Prostate gland (tissue), 2 donors: ENCODE results near the gene TNS3. TPM values are rescaled to one million over a fixed set of nuclear protein-coding genes. Genes with fewer than 3 reads are reported as not detected.

Experiments used
- DNase-seq: peaks from one replicate; pipeline ENCODE4 v3.0.0-alpha.2; 2019; ENCODE audit warnings: low spot score
- H3K27ac ChIP-seq, 2 donors: fragments of 200-600 bp; sonication (generic); 2 replicates each; pipeline ENCODE4 v1.5.1; 2017 to 2019
- H3K27me3 ChIP-seq: fragments of 200-600 bp; sonication (generic); replicated peaks from 2 replicates; pipeline ENCODE4 v1.5.1; 2019; ENCODE audit not compliant: insufficient read depth
- H3K36me3 ChIP-seq, 2 donors: fragments of 200-600 bp; sonication (generic); 1 replicate in 1 of 2; 2 replicates in 1 of 2; pipeline versions ENCODE4 v1.5.1 to v1.8.1; 2017 to 2019
- H3K4me1 ChIP-seq: fragments of 200-600 bp; sonication (generic); replicated peaks from 2 replicates; pipeline ENCODE4 v1.5.1; 2019
- H3K4me3 ChIP-seq, 2 donors: fragments of 200-600 bp; sonication (generic); 2 replicates each; pipeline ENCODE4 v1.5.1; 2017 to 2019
- H3K9me3 ChIP-seq: fragments of 200-600 bp; sonication (generic); 2 replicates; pipeline ENCODE4 v1.5.1; 2017
- CTCF ChIP-seq, 4 experiments: fragments of 200-600 bp in 2 of 4; fragments of 450-650 bp in 2 of 4; sonication (generic) in 2 of 4; IDR thresholded peaks; 1 replicate in 3 of 4; 2 replicates in 1 of 4; pipeline ENCODE4 v1.5.1; 2016 to 2019; ENCODE audit warnings: antibody characterized with exemption in 4 of 4, mild to moderate bottlenecking in 2 of 4, moderate library complexity in 2 of 4
- POLR2A ChIP-seq: fragments of 450-650 bp; IDR thresholded peaks from one replicate; pipeline ENCODE4 v1.6.1; 2016; ENCODE audit warnings: antibody characterized with exemption, mild to moderate bottlenecking
- POLR2AphosphoS5 ChIP-seq: sonication (generic); formaldehyde crosslinking; IDR thresholded peaks from one replicate; pipeline ENCODE4 v1.6.1; 2017; ENCODE audit warnings: antibody characterized with exemption
- WGBS: methylation state at CpG from one replicate; pipeline ENCODE4 v1.1.5; 2018; 5-methylcytosine and 5-hydroxymethylcytosine counted together
- intact Hi-C: fragments of 100-400 bp; cut with DNase I; formaldehyde crosslinking; loops from one replicate; pipeline ENCODE4 v1.14.2; 2022
- total RNA-seq, 2 donors: library from RNA; depleted of rRNA; stranded (reverse); fragments of >200 nt; gene quantifications; one replicate each; pipeline ENCODE4 v1.1.0, GENCODE V29; 2016

The TNS3 gene
- total RNA-seq, 2 donors from 2014 or later, result 19.5 to 95.8 TPM

DNA sequence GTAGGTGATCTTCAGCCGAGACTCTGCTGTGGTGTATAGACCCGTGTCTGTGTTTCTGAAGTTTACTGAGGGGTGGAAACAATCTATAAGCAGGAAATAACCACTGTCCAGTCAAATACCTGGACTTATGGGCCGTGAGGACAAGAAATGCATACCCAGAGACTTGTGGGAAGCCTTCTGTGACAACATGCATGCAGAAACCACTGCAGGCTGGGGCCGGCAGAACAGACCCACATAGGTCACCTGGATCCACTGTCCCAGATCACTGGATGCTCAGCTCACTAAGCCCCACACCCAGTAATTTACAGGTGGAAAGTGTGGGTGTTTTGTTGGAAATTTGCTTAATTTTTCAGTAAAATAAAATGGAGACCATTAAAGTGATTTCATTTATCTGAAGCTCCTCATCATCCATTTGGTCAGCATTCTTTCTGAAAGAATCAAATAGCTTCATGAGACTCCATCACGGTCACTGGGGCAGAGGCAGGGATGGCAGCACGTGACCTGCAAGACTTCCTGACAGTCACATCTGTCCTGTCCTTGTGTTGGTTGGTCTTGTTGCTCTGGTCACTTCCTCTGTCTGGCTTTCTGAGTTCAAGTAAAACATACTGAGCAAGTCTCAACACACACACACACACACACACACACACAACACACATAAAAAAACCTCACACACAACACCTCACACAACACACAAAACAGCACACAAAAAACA is 108.3 kb downstream of the TNS3 start:
- Histone ChIP-seq H3K9me3 (no peaks in the 10 kb centered on the region), H3K36me3 (no peaks in the 10 kb centered on the region), H3K27me3 (no peaks in the 10 kb centered on the region), H3K4me1 (peaks cover 3% of the 10 kb centered on the region), H3K27ac (no peak overlapping the region), H3K4me3 (no peak overlapping the region)
- no peak for DNase-seq
- WGBS, result 74% methylated on average over 6 of the region's 6 CpGs
- TF ChIP-seq CTCF (IDR thresholded peaks at IDR 0.05) (no peak), POLR2A (no peak), POLR2AphosphoS5 (no peak)
- intact Hi-C loops, result no loop called here

DNA sequence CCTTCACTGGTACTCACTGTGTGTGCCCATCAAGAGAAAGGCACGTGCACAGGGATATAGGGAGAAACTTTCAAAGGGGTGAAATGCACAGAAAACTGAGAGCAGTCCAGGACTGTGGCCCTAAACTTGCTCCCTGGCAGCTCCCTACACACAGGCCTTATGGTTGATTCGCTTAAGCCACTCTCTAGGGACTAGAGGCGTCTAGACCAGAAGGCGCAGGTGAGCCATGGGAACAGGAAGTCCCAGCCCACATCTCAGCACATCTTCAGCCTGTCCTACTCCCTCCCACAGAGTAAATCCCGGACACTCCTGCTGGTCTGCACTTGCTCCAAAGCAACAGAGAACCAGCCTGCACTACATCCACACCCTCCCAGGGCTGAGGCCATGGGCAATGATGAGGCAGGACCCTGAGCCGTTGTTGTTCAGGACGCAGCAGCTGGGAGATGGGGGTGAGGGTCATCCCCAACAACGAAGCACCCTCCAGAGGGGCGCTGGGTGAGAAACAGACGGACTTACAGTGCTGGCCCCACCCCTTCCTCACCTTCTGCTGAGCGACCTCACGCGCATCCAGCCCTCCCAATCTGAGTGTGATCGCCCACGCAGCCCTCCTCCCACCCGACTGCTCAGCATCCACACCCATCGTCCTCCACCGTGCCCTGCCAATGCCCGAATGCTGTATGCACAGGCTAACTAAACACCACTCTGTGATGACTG is 109.3 kb downstream of the TNS3 start:
- Histone ChIP-seq H3K4me3 (no peak overlapping the region), H3K27me3 (no peaks in the 10 kb centered on the region), H3K9me3 (no peaks in the 10 kb centered on the region), H3K36me3 (no peaks in the 10 kb centered on the region), H3K4me1 (peaks cover 3% of the 10 kb centered on the region), H3K27ac (no peak overlapping the region)
- no peak for TF ChIP-seq POLR2A
- TF ChIP-seq CTCF (IDR thresholded peaks at IDR 0.05), result no peak
- no peak for TF ChIP-seq POLR2AphosphoS5
- WGBS, result 82% methylated on average over 18 of the region's 19 CpGs
- DNase-seq, result no peak
- intact Hi-C loops, result no loop called here

- intact Hi-C loops, result no loop called here
These were observed 110.1 kb downstream of the TNS3 start for GRCh38 chr7:47471831-47472230.

DNA sequence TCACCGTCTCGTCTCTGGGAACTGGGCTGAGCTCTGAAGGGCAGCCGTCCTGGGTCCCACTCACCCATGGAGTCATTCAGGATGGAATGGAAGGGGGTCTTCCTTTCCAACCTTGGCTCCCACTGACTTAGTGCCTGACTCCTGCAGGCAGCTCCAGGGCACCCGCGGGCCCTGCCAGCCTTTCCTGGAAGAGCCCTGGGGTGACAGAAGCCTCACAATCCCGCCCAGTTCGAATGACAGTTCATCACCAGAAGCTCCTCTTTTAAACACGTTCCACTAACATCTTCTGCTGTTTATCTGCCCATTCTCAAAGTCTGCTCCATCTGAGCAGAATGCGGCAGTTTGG is 110.6 kb downstream of the TNS3 start:
- Histone ChIP-seq H3K4me3 (no peak overlapping the region), H3K27me3 (no peaks in the 10 kb centered on the region), H3K36me3 (no peaks in the 10 kb centered on the region), H3K4me1 (peaks cover 3% of the 10 kb centered on the region), H3K27ac (no peak overlapping the region), H3K9me3 (no peaks in the 10 kb centered on the region)
- DNase-seq, result no peak
- intact Hi-C loops, result no loop called here
- WGBS, result 80% methylated on average over 9 of the region's 9 CpGs
- no peak for TF ChIP-seq POLR2AphosphoS5
- TF ChIP-seq POLR2A, result no peak

More at GRCh38 chr7:47471831-47472230, 110.1 kb downstream of the TNS3 start:
- no peaks in the 10 kb centered on the region for H3K9me3 ChIP-seq
- TF ChIP-seq CTCF (IDR thresholded peaks at IDR 0.05), result no peak
- TF ChIP-seq POLR2AphosphoS5, result no peak
- TF ChIP-seq POLR2A, result no peak
- H3K27ac ChIP-seq, result no peak overlapping the region
- no peak for DNase-seq
- H3K27me3 ChIP-seq, result no peaks in the 10 kb centered on the region
- no peaks in the 10 kb centered on the region for H3K36me3 ChIP-seq
- H3K4me1 ChIP-seq, result peaks cover 3% of the 10 kb centered on the region
- no peak overlapping the region for H3K4me3 ChIP-seq
- 79% methylated on average over 3 of the region's 3 CpGs for WGBS

GRCh38 chr7:47470567-47471357 is 111.1 kb downstream of the TNS3 start:
- H3K27me3 ChIP-seq, result no peaks in the 10 kb centered on the region
- intact Hi-C loops, result no loop called here
- peak overlapping the region; percentile 16 to 18 for H3K27ac ChIP-seq
- WGBS, result 49% methylated on average over 12 of the region's 13 CpGs
- no peaks in the 10 kb centered on the region for H3K36me3 ChIP-seq
- H3K9me3 ChIP-seq, result no peaks in the 10 kb centered on the region
- DNase-seq, result peak; percentile 63
- H3K4me1 ChIP-seq, result peaks cover 3% of the 10 kb centered on the region
- TF ChIP-seq POLR2AphosphoS5 (peak; percentile 79), CTCF (IDR thresholded peaks at IDR 0.05) (no peak)
- no peak overlapping the region for H3K4me3 ChIP-seq
